CD4-positive, alpha-beta T cell treated with Interleukin-4 for 1 hour (primary cell): Measurements from ENCODE around the gene LRRC3.

Experiments
- DNase-seq, 2 donors: peaks; one replicate each; pipeline ENCODE4 v3.0.0-alpha.2; 2020 to 2022

Gene LRRC3

DNA sequence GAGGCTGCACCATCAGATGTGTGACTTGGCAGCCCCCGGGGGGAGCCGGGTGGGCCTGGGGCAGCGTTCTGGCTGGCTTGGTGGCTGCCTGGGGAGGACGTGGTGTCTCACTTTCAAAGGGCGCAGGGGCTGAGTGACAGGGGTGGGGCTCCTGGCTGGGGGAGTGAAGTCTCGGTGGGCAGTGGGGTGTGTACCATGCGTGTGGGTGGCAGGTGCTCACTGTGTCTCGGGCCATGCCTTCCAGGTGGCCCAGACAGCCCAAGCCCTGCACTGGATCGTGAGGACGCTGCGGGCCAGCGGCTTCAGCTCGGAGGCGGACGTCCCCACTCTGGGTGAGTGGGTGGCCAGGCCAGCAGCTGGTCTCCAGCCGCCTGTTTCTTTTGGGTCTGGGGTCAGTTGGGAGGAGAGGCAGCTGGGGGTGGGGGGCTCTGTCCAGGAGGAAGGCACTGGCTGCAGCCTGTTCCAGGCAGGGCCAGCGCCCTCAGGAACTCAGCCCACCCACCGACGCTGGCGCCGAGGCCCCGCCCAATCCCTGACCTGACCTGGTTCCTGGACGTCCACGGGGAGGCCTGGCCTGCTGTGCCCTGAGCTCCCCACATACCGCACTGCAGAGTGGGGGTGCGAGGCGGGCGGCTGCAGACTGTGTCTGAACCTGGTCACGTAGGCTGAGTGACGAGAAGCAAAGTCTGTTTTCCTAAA, 30.6 kb upstream of the LRRC3 start:
- peak in 1 of 2 donors; percentile 10 for DNase-seq

- DNase-seq: peak in 1 of 2 donors; percentile 9
Measured at GRCh38 chr21:44425307-44425894, 29.9 kb upstream of the LRRC3 start.

DNA sequence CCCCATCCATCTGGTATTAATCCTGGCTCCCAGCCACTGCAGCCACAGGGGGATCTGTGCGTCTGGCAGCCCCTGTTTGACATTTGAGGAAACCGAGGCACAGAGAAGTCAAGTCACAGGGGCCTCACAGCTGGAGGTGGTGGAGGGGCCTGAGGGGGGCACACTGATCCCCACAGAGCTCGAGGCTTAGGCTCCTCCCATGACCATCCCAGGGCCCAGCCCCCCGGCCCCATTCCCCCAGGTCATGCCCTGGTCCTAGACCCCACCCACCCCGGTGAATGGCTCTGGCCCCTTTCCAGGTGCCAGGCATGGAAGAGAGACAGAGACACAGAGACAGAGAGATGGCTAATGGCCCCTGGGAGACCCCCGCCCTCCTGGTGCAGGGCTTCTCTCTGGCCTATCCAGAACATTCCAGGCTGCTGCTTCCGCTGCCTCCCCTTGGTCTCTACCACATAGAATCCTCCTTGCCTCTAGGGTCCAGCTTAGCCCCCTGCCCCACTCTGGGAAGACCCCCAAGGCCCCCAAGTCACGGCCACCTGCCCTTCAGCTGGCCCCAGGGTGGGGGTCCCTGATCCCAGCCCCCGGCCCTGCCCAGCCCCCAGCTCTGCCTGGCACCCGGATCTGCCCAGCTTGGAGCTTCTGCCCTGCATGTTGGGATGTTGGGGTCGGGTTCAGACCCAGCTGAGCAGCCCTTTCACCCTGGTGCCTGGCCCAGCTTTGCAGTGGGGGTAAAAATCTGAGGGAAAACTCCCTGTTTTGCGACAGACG, 29.2 kb upstream of the LRRC3 start:
- no peak for DNase-seq

DNA sequence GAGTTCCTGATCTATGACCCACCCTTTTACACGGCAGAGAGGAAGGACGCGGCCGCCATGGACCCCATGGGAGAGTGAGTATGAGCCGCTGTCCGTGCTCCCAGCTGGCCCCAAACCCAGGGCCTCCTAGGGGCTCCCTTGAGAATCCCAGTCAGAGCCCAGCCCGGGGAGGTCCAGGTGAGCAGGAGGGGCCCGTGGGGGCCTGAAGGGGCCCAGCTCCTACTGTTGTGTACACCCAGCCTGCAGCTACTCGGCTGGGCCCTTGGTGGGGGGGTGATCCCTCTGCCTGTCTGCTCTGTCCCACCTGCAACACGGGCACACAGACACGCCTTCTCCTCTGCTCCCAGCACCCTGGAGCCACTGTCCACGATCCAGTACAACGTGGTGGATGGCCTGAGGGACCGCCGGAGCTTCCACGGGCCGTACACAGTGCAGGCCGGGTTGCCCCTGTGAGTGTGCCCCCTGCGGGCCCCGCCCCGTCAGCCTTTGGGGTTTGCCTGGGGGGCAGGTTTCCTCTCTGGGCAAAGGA, 28.6 kb upstream of the LRRC3 start:
- no peak for DNase-seq

GRCh38 chr21:44427241-44428120, 27.8 kb upstream of the LRRC3 start:
- no peak for DNase-seq

GRCh38 chr21:44428281-44428960, 26.9 kb upstream of the LRRC3 start:
- DNase-seq: peak; percentile 43 to 60

DNA sequence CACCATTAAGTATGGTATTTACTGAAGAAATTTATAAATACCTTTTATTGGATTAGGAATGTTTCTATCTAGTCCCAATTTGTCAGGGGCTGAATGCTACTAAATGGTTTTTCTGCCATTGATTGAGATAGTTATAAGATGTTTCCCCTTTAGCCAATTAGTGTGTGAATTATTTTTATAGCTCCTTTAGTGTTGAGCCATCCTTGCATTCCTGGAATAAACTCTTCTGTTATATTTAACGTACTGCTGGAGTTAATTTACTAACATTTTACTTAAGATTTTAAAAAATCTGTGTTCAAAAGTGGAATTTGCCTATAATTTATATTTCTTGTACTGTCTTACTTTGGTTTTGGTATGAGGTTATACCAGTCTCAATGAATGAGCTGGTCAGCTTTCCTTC, 25.4 kb upstream of the LRRC3 start:
- no peak for DNase-seq

GRCh38 chr21:44431300-44431699, 24.0 kb upstream of the LRRC3 start:
- DNase-seq: no peak

DNA sequence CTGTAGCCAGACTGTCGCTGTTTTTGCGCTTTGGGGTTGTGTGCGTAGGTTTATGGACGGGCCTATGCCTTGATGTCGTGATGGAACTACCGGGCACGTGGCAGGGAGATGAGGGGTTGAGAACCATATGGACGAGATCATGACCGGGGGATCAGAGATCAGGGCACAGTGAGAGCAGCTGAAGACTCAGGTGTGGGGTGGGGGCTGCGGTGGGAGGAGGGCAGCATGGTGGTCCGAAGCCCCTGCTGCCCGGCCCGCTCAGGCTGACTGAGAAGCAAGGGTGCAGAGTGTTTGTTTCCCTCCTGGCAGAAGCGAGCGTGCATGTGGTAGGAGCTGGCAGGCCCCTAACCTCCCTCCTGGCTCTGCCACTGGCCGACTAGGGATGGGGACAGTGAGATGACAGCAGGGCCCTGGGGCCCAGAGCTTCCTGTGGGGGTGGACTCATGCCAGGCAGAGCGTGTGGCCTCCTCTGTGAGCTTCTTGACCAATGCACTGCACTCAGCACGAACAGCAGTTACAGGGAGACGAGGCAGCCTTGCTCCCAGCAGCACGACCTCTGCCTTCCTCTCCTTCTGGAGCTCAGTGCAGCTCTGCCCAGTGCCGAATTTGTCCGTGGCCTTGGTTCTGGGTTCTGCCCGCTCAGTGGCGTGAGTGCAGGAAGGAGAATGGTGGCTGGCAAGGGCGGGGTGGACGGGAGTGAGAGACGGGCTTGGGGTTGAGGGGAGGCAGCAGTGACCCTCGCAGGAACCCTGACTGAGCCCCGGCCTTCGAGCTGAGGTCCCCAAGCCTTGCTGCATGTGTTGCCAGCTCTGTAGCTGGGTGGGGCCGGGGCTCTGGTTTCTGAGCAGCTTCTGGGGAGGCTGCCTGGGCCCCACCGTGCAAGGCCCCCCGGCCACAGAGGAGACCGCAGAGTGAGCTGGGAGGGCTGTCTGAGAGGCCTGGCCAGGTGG, 22.2 kb upstream of the LRRC3 start:
- DNase-seq: peak in 1 of 2 donors; percentile 8

GRCh38 chr21:44433791-44434567, 21.3 kb upstream of the LRRC3 start:
- DNase-seq: peak in 1 of 2 donors; percentile 6

- DNase-seq: no peak
Measured at GRCh38 chr21:44434568-44434925, 20.8 kb upstream of the LRRC3 start.

DNA sequence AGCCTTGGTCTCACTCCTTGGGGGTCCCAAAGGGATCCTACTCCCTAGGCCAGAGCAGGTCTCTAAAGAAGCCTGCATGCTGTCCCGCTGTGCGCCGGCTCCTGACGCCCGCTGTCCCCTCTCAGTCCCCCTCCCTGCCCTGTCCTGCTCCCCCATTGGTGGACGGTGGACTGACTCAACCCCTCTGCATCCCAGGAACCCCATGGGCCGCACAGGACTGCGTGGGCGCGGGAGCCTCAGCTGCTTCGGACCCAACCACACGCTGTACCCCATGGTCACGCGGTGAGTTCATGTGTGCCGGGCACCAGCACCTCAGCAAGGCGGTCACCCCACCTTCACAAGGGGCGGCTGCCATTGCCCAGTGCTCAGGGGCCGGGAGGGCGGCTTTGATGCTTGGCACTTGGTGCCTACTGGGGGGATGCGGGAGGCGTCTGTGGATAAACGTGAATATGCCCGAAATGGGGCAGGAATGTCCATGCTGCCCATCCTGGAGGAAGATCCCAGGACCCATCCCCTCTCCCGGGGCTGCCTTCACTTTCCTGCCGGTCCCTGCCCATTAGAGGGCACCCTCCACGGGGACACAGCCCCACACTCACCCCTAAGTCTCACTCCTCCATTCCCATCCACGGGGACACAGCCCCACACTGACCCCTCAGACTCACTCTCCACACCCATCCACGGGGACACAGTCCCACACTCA, 20.2 kb upstream of the LRRC3 start:
- DNase-seq: peak in 1 of 2 donors; percentile 10

GRCh38 chr21:44436111-44436611, 19.1 kb upstream of the LRRC3 start:
- DNase-seq: peak in 1 of 2 donors; percentile 3

GRCh38 chr21:44436958-44437357, 18.4 kb upstream of the LRRC3 start:
- no peak for DNase-seq

- no peak for DNase-seq
Measured at GRCh38 chr21:44437371-44437695, 18.0 kb upstream of the LRRC3 start.

DNA sequence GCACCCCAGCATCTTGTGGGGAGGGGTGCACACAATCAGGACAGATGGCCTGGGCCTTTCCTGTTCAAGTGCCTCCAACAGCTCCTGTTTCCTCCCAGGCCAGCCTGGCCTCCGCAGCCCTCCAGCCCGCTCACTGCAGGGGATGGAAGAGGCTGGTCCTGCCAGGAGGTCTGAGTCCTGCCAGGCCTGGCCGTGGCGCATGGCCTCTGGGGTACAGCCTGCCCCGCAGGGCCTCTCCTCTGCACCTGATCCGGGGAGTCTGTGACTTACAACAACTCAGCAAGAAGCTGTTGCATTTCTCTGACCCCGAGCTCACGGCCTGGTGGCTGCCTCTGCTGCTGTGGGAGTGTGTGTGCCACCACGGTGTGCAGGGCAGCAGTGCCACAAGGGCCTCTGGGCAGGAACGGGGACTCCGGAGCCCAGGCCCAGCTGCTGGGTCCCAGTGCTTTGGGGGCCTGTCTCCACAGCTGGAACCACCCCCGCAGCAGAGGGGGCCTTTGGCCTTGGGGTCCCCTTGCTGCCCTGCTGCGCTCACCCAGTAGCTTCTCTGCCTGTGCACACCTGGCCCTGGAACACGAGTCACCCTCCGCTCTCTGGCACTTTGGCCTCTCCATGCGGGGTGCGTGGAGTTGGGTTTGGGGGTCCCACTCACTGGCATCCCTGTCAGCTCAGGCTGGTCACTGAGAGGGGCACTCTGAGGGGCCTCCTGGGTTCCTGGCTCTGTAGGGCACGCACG, 17.4 kb upstream of the LRRC3 start:
- DNase-seq: no peak

DNA sequence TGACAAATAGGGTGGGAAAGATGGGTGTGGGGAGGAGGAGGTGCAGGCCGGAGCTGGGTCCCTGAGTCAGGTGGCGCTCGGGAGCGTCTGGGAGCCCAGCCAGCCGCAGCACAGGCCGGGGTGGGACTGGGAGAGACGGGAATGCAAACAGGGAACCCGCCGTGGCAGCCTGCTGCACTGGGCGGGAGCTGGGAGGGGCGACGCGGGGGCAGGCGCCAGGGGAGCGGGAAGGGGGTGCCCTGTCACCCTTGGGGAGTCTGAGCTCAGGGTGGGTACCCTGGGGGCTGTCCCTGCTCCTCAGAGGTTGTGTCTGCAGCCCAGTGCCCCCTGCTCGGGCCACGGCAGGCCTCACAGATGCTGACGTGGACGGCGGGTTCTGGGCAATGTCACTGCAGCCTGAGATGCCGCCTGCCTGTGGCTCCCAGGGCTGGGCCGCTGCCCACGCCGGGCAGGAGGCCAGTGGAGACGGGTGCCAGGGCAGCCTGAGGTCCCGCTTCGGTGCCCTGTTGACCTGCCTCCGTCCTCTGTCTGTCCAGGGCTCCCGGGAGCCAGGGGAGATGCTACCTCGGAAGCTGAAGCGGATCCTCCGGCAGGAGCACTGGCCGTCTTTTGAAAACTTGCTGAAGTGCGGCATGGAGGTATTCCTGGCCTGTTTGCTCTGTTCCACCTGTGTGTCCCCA, 16.6 kb upstream of the LRRC3 start:
- no peak for DNase-seq

DNA sequence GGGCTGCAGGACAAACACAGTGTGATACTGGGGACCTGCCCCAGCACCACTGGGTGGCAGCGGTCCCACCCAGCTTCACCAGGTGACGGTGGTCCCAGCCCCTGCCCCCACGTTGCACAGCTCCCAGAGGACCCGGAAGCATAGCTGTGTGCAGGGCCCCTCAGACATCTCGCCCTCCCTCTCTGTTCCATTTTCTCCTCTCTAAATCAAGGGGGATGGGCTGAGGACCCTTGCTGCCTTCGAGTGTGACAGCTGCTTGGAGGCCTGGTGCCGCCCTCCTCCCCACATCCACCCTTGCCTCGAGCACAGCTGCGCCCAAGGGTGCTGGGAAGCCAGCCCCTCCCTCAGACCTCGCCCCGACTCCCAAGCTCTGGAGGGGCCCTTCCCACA, 16.1 kb upstream of the LRRC3 start:
- DNase-seq: no peak
